ENCODE measurements around the gene IMPA2. TPM values are rescaled to one million over a fixed set of nuclear protein-coding genes. Genes with fewer than 3 reads are reported as not detected.

IMPA2 gene
- total and polyA plus RNA-seq, 2 of the 13 experiments (the other 11 are each of a cell fraction or from before 2014, with no cell fraction given): 37.8 to 71.8 TPM

- TF ChIP-seq, protein P1, sequence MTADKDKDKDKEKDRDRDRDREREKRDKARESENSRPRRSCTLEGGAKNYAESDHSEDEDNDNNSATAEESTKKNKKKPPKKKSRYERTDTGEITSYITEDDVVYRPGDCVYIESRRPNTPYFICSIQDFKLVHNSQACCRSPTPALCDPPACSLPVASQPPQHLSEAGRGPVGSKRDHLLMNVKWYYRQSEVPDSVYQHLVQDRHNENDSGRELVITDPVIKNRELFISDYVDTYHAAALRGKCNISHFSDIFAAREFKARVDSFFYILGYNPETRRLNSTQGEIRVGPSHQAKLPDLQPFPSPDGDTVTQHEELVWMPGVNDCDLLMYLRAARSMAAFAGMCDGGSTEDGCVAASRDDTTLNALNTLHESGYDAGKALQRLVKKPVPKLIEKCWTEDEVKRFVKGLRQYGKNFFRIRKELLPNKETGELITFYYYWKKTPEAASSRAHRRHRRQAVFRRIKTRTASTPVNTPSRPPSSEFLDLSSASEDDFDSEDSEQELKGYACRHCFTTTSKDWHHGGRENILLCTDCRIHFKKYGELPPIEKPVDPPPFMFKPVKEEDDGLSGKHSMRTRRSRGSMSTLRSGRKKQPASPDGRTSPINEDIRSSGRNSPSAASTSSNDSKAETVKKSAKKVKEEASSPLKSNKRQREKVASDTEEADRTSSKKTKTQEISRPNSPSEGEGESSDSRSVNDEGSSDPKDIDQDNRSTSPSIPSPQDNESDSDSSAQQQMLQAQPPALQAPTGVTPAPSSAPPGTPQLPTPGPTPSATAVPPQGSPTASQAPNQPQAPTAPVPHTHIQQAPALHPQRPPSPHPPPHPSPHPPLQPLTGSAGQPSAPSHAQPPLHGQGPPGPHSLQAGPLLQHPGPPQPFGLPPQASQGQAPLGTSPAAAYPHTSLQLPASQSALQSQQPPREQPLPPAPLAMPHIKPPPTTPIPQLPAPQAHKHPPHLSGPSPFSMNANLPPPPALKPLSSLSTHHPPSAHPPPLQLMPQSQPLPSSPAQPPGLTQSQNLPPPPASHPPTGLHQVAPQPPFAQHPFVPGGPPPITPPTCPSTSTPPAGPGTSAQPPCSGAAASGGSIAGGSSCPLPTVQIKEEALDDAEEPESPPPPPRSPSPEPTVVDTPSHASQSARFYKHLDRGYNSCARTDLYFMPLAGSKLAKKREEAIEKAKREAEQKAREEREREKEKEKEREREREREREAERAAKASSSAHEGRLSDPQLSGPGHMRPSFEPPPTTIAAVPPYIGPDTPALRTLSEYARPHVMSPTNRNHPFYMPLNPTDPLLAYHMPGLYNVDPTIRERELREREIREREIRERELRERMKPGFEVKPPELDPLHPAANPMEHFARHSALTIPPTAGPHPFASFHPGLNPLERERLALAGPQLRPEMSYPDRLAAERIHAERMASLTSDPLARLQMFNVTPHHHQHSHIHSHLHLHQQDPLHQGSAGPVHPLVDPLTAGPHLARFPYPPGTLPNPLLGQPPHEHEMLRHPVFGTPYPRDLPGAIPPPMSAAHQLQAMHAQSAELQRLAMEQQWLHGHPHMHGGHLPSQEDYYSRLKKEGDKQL (CRISPR knock-in tag; IDR thresholded peaks at IDR 0.05; ENCODE audit: low read depth): no peak
- TF ChIP-seq ZSCAN12 (CRISPR knock-in tag; IDR thresholded peaks at IDR 0.05) (no peak), DBP (CRISPR knock-in tag; IDR thresholded peaks at IDR 0.05; ENCODE audit: not compliant biosample characterization) (no peak), CEBPG (CRISPR knock-in tag; IDR thresholded peaks at IDR 0.05) (peak; percentile 88), HMG20A (CRISPR knock-in tag; IDR thresholded peaks at IDR 0.05; ENCODE audit: borderline replicate concordance) (no peak), U2AF2 (IDR thresholded peaks at IDR 0.05; ENCODE audit: low read depth, low read length) (no peak), EP300 (IDR thresholded peaks at IDR 0.05; ENCODE audit: low read depth in 2 of 2, low read length in 2 of 2) (0 out of 4 replicates have a peak, but pooled peaks of 1 of the 2 experiments have one; percentile 14), EP300 (CRISPR knock-in tag; IDR thresholded peaks at IDR 0.05; ENCODE audit: borderline replicate concordance) (no peak), ZNF746 (CRISPR knock-in tag; IDR thresholded peaks at IDR 0.05) (no peak), ARID2 (CRISPR knock-in tag; IDR thresholded peaks at IDR 0.05; ENCODE audit: borderline replicate concordance) (no peak), BCL6 (CRISPR knock-in tag; IDR thresholded peaks at IDR 0.05) (peak; percentile 94), RFXANK (CRISPR knock-in tag; IDR thresholded peaks at IDR 0.05) (no peak), ASH2L (IDR thresholded peaks at IDR 0.05; ENCODE audit: insufficient read length, low read depth, low read length) (no peak), ARID5B (CRISPR knock-in tag; IDR thresholded peaks at IDR 0.05) (peak; percentile 25), ZFAT (CRISPR knock-in tag; conservative IDR thresholded peaks at IDR 0.05) (no peak)
- TF ChIP-seq, protein P2, sequence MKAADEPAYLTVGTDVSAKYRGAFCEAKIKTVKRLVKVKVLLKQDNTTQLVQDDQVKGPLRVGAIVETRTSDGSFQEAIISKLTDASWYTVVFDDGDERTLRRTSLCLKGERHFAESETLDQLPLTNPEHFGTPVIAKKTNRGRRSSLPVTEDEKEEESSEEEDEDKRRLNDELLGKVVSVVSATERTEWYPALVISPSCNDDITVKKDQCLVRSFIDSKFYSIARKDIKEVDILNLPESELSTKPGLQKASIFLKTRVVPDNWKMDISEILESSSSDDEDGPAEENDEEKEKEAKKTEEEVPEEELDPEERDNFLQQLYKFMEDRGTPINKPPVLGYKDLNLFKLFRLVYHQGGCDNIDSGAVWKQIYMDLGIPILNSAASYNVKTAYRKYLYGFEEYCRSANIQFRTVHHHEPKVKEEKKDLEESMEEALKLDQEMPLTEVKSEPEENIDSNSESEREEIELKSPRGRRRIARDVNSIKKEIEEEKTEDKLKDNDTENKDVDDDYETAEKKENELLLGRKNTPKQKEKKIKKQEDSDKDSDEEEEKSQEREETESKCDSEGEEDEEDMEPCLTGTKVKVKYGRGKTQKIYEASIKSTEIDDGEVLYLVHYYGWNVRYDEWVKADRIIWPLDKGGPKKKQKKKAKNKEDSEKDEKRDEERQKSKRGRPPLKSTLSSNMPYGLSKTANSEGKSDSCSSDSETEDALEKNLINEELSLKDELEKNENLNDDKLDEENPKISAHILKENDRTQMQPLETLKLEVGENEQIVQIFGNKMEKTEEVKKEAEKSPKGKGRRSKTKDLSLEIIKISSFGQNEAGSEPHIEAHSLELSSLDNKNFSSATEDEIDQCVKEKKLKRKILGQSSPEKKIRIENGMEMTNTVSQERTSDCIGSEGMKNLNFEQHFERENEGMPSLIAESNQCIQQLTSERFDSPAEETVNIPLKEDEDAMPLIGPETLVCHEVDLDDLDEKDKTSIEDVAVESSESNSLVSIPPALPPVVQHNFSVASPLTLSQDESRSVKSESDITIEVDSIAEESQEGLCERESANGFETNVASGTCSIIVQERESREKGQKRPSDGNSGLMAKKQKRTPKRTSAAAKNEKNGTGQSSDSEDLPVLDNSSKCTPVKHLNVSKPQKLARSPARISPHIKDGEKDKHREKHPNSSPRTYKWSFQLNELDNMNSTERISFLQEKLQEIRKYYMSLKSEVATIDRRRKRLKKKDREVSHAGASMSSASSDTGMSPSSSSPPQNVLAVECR (CRISPR knock-in tag; IDR thresholded peaks at IDR 0.05; ENCODE audit: borderline replicate concordance): no peak; the same call in 1 of the 2 replicates
Observed at GRCh38 chr18:11982981-11983380, 1.7 kb downstream of the IMPA2 start (continued).

Data from HepG2 (cell line).